Endodermal cell (in vitro differentiated cells): ENCODE results near the gene CNNM3. TPM values are rescaled to one million over a fixed set of nuclear protein-coding genes. Genes with fewer than 3 reads are reported as not detected.

ENCODE experiments used
- DNase-seq: peaks from one replicate; pipeline ENCODE4 v3.0.0-alpha.2; 2017
- H3K27ac ChIP-seq: 2 replicates; pipeline ENCODE4 v1.5.1; 2013; ENCODE audit warnings: mild to moderate bottlenecking, low read depth, low read length, moderate library complexity
- H3K27me3 ChIP-seq: 2 replicates; pipeline ENCODE4 v1.6.1; 2013; ENCODE audit warnings: mild to moderate bottlenecking, low read length, moderate library complexity; ENCODE audit not compliant: insufficient read depth, control insufficient read depth, poor library complexity, severe bottlenecking
- H3K36me3 ChIP-seq: 2 replicates; pipeline ENCODE4 v1.7.0; 2013; ENCODE audit warnings: mild to moderate bottlenecking, low read length, moderate library complexity; ENCODE audit not compliant: control insufficient read depth, insufficient read depth
- H3K4me1 ChIP-seq: one replicate; pipeline ENCODE4 v1.7.0; 2013; ENCODE audit warnings: low read length; ENCODE audit not compliant: control insufficient read depth, insufficient read depth
- H3K4me3 ChIP-seq: 2 replicates; pipeline ENCODE4 v1.5.1; 2013; ENCODE audit warnings: mild to moderate bottlenecking, low read length, moderate library complexity
- H3K9ac ChIP-seq: 2 replicates; pipeline ENCODE4 v1.6.1; 2013; ENCODE audit warnings: mild to moderate bottlenecking, low read length, moderate library complexity; ENCODE audit not compliant: poor library complexity, severe bottlenecking; ENCODE audit errors: extremely low read depth
- H3K9me3 ChIP-seq: 2 replicates; pipeline ENCODE4 v1.6.1; 2013; ENCODE audit warnings: mild to moderate bottlenecking, low read length, moderate library complexity; ENCODE audit not compliant: control insufficient read depth
- H3K27ac Mint-ChIP-seq: 2 replicates; pipeline ENCODE4 v1.8.0; 2020; ENCODE audit warnings: mixed read lengths
- H3K27me3 Mint-ChIP-seq: 2 replicates; pipeline ENCODE4 v1.8.0; 2021; ENCODE audit warnings: mild to moderate bottlenecking, mixed read lengths; ENCODE audit not compliant: insufficient read depth
- H3K36me3 Mint-ChIP-seq: 2 replicates; pipeline ENCODE4 v1.8.0; 2020; ENCODE audit warnings: low read depth, mixed read lengths
- H3K4me1 Mint-ChIP-seq: 2 replicates; pipeline ENCODE4 v1.8.0; 2020; ENCODE audit warnings: mixed read lengths
- H3K4me3 Mint-ChIP-seq: 2 replicates; pipeline ENCODE4 v1.8.0; 2020; ENCODE audit warnings: mild to moderate bottlenecking, moderate library complexity, mixed read lengths
- H3K9me3 Mint-ChIP-seq: 2 replicates; pipeline ENCODE4 v1.8.0; 2020; ENCODE audit warnings: mild to moderate bottlenecking, mixed read lengths
- CTCF ChIP-seq: fragments of 200-600 bp; sonication (generic); conservative IDR thresholded peaks from 2 replicates; pipeline ENCODE4 v1.5.0; 2021; ENCODE audit warnings: antibody characterized with exemption, mild to moderate bottlenecking
- WGBS, 2 experiments: methylation state at CpG; one replicate each; pipeline versions ENCODE4 v1.1.5 to v1.1.7; 2013; ENCODE audit warnings: missing lambda C conversion rate in 2 of 2, mixed read lengths in 1 of 2; ENCODE audit not compliant: insufficient coverage in 1 of 2, insufficient read length in 1 of 2; 5-methylcytosine and 5-hydroxymethylcytosine counted together
- total RNA-seq, 2 donors: library from RNA; stranded (reverse); fragmentation: NEBNext Ultra II Directional in 1 of 2; extraction: Animal tissue kit (Norgen Biotek cat#: 25700) in 1 of 2; gene quantifications; 2 replicates in 1 of 2; 3 replicates in 1 of 2; pipeline ENCODE4 v1.2.1, GENCODE V29; 2021

The CNNM3 gene
- total RNA-seq, 2 donors from 2014 or later = 33.1 to 34.8 TPM

- H3K9me3 Mint-ChIP-seq = no peaks in the 10 kb centered on the region
- TF ChIP-seq CTCF = no peak
- Histone ChIP-seq H3K27ac (no peak overlapping the region), H3K4me1 (peaks cover 28% of the 10 kb centered on the region), H3K36me3 (no peaks in the 10 kb centered on the region), H3K9ac (no peak overlapping the region), H3K9me3 (no peaks in the 10 kb centered on the region), H3K27me3 (no peaks in the 10 kb centered on the region), H3K4me3 (no peak overlapping the region)
- H3K4me1 Mint-ChIP-seq = peaks cover 53% of the 10 kb centered on the region
- no peak for DNase-seq
- H3K36me3 Mint-ChIP-seq = no peaks in the 10 kb centered on the region
- WGBS, 2 experiments = 92 to 96% methylated on average over 4 to 7 of the region's 7 CpGs
- peaks cover 2% of the 10 kb centered on the region for H3K27me3 Mint-ChIP-seq
- no peak overlapping the region for H3K27ac Mint-ChIP-seq
- no peak overlapping the region for H3K4me3 Mint-ChIP-seq
These were observed 62.1 kb downstream of the CNNM3 start for GRCh38 chr2:96878171-96878570.

- H3K9ac ChIP-seq = no peak overlapping the region
- no peaks in the 10 kb centered on the region for H3K36me3 ChIP-seq
- DNase-seq = no peak
- H3K27ac ChIP-seq = no peak overlapping the region
- no peaks in the 10 kb centered on the region for H3K27me3 ChIP-seq
- H3K4me3 ChIP-seq = no peak overlapping the region
- TF ChIP-seq CTCF = no peak
- peaks cover 20% of the 10 kb centered on the region for H3K4me1 ChIP-seq
- no peak overlapping the region for H3K4me3 Mint-ChIP-seq
- peaks cover 45% of the 10 kb centered on the region for H3K4me1 Mint-ChIP-seq
- no peaks in the 10 kb centered on the region for H3K9me3 ChIP-seq
- WGBS, 2 experiments = 89 to 96% methylated on average over 14 to 22 of the region's 22 CpGs
- no peak overlapping the region for H3K27ac Mint-ChIP-seq
- H3K9me3 Mint-ChIP-seq = no peaks in the 10 kb centered on the region
- peaks cover 2% of the 10 kb centered on the region for H3K27me3 Mint-ChIP-seq
- H3K36me3 Mint-ChIP-seq = no peaks in the 10 kb centered on the region
These were observed 62.9 kb downstream of the CNNM3 start for GRCh38 chr2:96878796-96879544.

GRCh38 chr2:96879545-96880040 is 63.5 kb downstream of the CNNM3 start:
- Mint-ChIP-seq H3K4me3 (no peak overlapping the region), H3K4me1 (peaks cover 39% of the 10 kb centered on the region), H3K27ac (no peak overlapping the region), H3K36me3 (no peaks in the 10 kb centered on the region), H3K27me3 (peaks cover 2% of the 10 kb centered on the region), H3K9me3 (no peaks in the 10 kb centered on the region)
- Histone ChIP-seq H3K27me3 (no peaks in the 10 kb centered on the region), H3K36me3 (no peaks in the 10 kb centered on the region), H3K9me3 (no peaks in the 10 kb centered on the region), H3K4me1 (peaks cover 18% of the 10 kb centered on the region), H3K9ac (no peak overlapping the region), H3K4me3 (no peak overlapping the region), H3K27ac (no peak overlapping the region)
- 88 to 91% methylated on average over 14 to 18 of the region's 18 CpGs for WGBS, 2 experiments
- no peak for DNase-seq
- TF ChIP-seq CTCF = no peak
